ACC112 (cell line): ENCODE data around the gene F12.

ENCODE experiments used
- H2AFZ ChIP-seq: fragments of 200-600 bp; sonication (generic); one replicate; pipeline ENCODE4 v1.6.0; 2017; ENCODE audit warnings: antibody characterized with exemption, low read length; ENCODE audit not compliant: unreplicated experiment
- H3K27ac ChIP-seq: fragments of 200-600 bp; sonication (generic); 2 replicates; pipeline ENCODE4 v1.5.1; 2014; ENCODE audit warnings: low read depth, mild to moderate bottlenecking, antibody characterized with exemption, low read length, moderate library complexity
- H3K27me3 ChIP-seq: fragments of 200-600 bp; sonication (generic); 2 replicates; pipeline ENCODE4 v1.6.1; 2014; ENCODE audit warnings: mild to moderate bottlenecking, antibody characterized with exemption, low read length, moderate library complexity, mixed read lengths; ENCODE audit not compliant: insufficient read depth
- H3K36me3 ChIP-seq: fragments of 200-600 bp; sonication (generic); 2 replicates; pipeline ENCODE4 v1.6.1; 2016; ENCODE audit warnings: mild to moderate bottlenecking, antibody characterized with exemption, low read length, moderate library complexity, mixed read lengths; ENCODE audit not compliant: insufficient read depth
- H3K4me1 ChIP-seq: fragments of 200-600 bp; sonication (generic); one replicate; pipeline ENCODE4 v1.6.1; 2016; ENCODE audit warnings: low read length, mixed read lengths; ENCODE audit not compliant: insufficient read depth, unreplicated experiment, control insufficient read depth
- H3K4me3 ChIP-seq: fragments of 200-600 bp; sonication (generic); 2 replicates; pipeline ENCODE4 v1.5.1; 2014; ENCODE audit warnings: mild to moderate bottlenecking, low read depth, low read length
- H3K79me2 ChIP-seq: fragments of 200-600 bp; sonication (generic); one replicate; pipeline ENCODE4 v1.6.0; 2016; ENCODE audit warnings: low read length; ENCODE audit not compliant: control insufficient read depth, unreplicated experiment, insufficient read depth

F12 gene

DNA sequence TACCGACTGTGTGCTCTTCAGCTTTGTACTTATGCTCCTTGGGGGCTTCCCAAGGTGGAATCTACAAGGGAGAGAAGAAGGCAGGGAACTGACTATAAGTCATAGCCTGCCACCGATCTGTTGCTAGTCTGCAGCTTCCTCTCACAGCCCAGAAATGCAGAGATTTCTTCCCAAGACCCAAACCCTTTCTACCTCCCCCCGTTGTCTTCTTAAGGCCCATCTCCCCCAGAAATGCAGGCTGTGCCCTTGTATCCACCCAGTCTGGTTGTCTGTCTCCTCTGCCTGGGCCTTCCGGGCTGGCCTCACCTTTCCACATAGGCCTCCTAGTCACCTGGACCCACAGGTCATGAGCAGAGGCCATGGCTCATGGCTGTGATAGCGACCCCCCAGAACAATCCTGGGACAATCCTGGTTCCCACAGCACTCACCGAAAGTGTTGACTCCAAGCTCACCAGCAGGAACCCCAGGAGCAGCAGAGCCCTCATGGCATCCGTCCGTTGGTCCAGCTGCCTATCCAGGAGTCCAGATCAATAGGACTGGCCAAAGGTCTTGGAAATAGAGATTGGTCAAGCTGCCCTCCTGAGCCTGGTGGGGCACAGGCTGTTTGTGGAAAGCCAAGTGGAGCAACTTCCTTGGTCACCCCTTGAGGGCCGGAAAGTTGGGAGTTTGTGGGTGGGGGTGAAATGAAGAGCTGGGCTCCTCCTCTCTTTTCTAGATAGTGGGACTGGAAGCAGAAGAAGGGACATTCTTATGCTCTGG, at the start of gene F12:
F12 (minus strand) TSS at position 522 of the 759 bp plus-strand sequence; CDS start at position 485, 37 bp downstream.
- no peaks in the 10 kb centered on the region for H3K36me3 ChIP-seq
- no peaks in the 10 kb centered on the region for H3K79me2 ChIP-seq
- H3K27me3 ChIP-seq = no peaks in the 10 kb centered on the region; the same call in 1 of the 2 replicates
- no peak within 1 kb of the TSS for H2AFZ ChIP-seq
- H3K4me1 ChIP-seq = peaks cover 5% of the 10 kb centered on the region
- H3K4me3 ChIP-seq = no peak within 1 kb of the TSS
- H3K27ac ChIP-seq = no peak within 1 kb of the TSS

DNA sequence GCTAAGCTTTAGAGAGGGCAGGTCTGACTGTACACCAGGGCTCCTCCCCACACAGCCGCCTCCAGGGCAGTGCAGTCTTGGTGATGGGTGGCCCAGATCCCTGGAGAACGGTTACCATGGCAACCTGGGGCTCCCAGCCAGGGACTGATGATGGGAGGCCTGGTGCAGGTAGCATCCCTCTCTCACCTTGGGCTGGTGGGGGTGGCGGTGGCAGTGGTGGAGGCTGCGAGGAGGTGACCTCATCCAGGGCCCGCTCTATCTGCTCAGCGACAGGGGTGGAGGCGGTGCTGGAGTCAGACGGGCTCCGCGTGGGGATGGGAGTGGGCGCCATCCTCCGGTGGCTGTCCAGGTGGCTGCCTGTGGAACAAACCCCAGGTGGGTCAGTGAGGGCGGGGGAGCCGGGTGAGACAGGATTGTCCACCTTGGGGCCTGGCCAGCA, 49.6 kb upstream of the F12 start:
- no peaks in the 10 kb centered on the region for H3K79me2 ChIP-seq
- H3K27me3 ChIP-seq = no peaks in the 10 kb centered on the region
- H3K4me3 ChIP-seq = no peak overlapping the region
- H3K36me3 ChIP-seq = peaks cover 3% of the 10 kb centered on the region; the same call in 1 of the 2 replicates
- H3K4me1 ChIP-seq = peaks cover 13% of the 10 kb centered on the region
- no peak overlapping the region for H2AFZ ChIP-seq
- no peak overlapping the region for H3K27ac ChIP-seq

DNA sequence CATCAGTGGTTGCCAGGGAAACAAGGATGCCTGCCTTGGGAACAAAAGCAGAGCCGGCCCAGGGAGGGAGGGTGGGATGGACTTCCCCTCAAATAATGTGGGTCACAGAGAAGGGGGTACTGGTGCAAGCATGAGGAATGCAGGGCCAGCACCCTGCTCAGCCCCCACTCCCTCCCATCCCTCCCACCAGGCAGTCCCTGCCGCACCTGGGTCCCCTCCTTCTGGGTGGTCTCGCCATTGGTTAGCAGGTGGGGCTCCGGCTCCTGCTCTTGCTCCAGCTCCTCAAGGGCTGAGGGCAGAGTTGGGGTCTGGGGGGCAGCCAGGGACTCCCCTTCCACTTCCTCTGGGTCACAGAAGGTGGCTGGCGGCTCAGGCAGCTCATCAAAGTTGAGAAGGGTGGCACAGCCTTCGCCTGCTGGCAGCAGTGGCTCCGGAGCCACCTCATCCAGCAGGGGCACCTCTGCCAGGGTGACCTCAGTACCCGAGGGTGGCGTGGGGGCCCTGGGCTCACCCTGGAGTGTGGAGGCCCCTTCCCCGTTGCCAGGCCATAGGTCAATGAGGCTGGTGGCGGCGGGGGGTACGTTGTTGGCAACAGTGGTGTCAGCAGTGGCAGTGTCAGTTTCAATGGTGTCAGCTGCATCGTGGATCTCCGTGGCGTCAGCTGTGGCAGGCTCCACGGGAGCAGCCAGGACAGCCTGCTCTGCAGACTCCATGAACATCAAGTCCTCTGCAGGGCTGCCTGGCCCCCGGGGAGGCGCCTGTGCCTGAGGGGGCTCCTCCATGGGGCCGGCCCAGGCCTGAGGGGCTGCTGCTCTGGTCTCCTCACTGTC, 48.7 kb upstream of the F12 start:
- H3K4me1 ChIP-seq = peaks cover 16% of the 10 kb centered on the region
- peak overlapping the region; percentile 78 for H3K27ac ChIP-seq
- H3K36me3 ChIP-seq = peaks cover 3% of the 10 kb centered on the region; the same call in 1 of the 2 replicates
- H3K27me3 ChIP-seq = no peaks in the 10 kb centered on the region
- no peak overlapping the region for H3K4me3 ChIP-seq
- H3K79me2 ChIP-seq = no peaks in the 10 kb centered on the region
- no peak overlapping the region for H2AFZ ChIP-seq

DNA sequence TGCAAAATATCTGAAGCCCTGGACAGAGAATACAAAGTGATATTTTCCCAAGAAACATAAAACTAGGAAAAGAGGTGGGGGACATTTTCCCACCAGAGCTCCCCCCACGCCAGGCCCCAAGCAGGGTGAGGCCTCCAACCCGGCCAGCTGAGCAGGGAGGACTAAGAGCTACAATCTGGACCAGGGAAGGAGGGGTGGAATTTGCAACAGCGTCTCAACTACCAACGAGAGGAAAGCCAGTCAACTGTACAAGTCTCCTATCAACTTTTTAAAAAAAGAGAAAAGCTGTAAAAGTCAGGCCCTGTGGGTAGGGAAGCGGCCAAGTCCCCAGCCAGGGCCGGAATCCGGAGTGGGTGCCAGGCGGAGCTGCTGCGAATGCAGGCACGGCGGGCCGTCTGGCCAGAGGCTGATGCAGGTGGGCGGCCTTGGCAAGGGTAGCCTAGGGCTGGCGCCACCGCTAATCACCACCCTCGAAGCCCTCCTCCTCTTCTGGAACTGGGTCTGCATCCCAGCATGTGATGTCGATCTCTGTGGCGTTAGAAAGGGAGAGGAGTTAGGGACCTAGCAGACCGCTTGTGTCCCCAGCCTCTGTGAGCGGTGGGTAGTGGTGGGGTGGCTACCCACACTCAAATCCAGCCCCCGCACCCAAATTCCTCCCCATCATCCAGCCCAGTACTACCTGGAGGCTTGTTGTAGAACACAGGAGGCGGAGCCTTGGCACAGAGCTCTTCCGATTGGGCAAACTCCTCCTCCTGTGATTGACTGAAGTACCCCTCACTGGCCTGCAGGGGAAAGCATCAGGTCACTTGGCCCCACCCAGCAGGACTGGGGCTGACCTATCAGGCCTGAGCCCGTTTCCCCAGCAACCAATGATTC, 47.9 kb upstream of the F12 start:
- Histone ChIP-seq H3K79me2 (no peaks in the 10 kb centered on the region), H3K27me3 (no peaks in the 10 kb centered on the region), H3K4me3 (no peak overlapping the region), H3K4me1 (peaks cover 16% of the 10 kb centered on the region), H3K27ac (no peak overlapping the region), H3K36me3 (peaks cover 3% of the 10 kb centered on the region; the same call in 1 of the 2 replicates), H2AFZ (no peak overlapping the region)

DNA sequence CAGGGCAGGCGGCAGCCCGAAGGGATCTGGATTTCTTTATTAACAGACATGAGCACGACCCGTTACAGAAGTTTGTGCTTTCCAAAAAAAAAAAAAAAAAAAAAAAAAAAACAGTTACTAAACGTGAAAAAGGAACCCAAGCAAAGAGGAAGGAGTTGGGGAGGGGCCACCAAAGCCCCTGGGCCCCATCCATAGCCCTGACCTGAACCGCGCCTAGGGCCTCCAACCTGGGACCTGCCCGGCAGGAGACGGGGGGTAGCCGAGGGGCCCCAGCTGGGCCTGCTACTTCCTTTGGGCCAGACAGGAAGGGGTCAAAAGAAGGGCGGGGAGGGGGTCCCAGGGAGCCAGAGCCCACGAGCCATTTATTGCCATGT, 47.2 kb upstream of the F12 start:
- Histone ChIP-seq H3K4me3 (no peak overlapping the region), H3K4me1 (peaks cover 16% of the 10 kb centered on the region), H3K27ac (no peak overlapping the region), H3K27me3 (no peaks in the 10 kb centered on the region), H3K36me3 (peaks cover 3% of the 10 kb centered on the region; the same call in 1 of the 2 replicates), H2AFZ (no peak overlapping the region), H3K79me2 (no peaks in the 10 kb centered on the region)

DNA sequence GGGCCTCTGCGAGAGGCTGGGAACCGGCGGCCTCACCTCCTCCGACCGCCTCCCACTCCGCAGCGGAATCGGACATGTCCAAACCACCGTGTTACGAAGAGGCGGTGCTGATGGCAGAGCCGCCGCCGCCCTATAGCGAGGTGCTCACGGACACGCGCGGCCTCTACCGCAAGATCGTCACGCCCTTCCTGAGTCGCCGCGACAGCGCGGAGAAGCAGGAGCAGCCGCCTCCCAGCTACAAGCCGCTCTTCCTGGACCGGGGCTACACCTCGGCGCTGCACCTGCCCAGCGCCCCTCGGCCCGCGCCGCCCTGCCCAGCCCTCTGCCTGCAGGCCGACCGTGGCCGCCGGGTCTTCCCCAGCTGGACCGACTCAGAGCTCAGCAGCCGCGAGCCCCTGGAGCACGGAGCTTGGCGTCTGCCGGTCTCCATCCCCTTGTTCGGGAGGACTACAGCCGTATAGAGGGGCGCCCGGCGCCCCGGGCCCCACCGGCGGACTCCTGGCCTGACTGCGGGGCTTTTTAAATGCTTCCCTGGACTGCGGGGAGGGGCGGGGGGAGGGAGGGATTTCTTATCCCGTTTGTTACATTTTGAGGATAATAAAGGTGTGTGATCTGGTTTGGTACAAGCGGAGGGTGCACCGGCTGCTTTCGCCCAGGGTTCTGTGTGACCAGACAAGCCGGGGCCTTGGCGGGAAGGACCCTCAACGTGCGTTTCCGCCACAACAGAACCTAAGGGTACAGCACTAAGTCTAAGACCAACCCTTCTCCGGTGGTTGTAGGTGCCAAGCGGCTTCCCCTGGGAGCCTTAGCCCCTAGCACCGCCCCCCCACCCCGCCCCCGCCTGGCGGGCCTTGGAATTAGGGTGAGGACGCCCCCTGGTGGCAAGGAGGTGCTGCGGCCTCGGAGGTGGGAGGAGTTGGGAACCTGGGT, 46.6 kb upstream of the F12 start:
- no peaks in the 10 kb centered on the region for H3K27me3 ChIP-seq
- H3K4me3 ChIP-seq = peak overlapping the region; percentile 77
- H3K4me1 ChIP-seq = peaks cover 16% of the 10 kb centered on the region
- no peaks in the 10 kb centered on the region for H3K79me2 ChIP-seq
- no peak overlapping the region; the same call in 1 of the 2 replicates for H3K27ac ChIP-seq
- peaks cover 3% of the 10 kb centered on the region; the same call in 1 of the 2 replicates for H3K36me3 ChIP-seq
- no peak overlapping the region for H2AFZ ChIP-seq

DNA sequence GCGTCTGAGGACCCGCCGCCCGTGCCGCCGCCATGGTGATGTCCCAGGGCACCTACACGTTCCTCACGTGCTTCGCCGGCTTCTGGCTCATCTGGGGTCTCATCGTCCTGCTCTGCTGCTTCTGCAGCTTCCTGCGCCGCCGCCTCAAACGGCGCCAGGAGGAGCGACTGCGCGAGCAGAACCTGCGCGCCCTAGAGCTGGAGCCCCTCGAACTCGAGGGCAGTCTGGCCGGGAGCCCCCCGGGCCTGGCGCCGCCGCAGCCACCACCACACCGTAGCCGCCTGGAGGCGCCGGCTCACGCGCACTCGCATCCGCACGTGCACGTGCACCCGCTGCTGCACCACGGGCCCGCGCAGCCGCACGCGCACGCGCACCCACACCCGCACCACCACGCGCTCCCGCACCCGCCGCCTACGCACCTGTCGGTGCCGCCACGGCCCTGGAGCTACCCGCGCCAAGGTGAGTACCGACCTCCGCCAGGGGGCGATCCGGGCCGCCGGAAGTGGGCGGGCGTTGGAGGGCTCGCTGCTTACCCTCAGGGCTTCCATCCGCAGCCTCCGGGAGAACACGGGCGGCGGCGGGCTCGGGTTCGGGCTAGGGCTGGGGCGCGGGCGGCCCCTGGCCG, 45.8 kb upstream of the F12 start:
- peak overlapping the region; percentile 77 for H3K4me3 ChIP-seq
- no peaks in the 10 kb centered on the region for H3K27me3 ChIP-seq
- H3K36me3 ChIP-seq = peaks cover 3% of the 10 kb centered on the region; the same call in 1 of the 2 replicates
- H3K4me1 ChIP-seq = peaks cover 16% of the 10 kb centered on the region
- H3K79me2 ChIP-seq = no peaks in the 10 kb centered on the region
- no peak overlapping the region for H2AFZ ChIP-seq
- H3K27ac ChIP-seq = peak overlapping the region; percentile 49; the same call in 1 of the 2 replicates

DNA sequence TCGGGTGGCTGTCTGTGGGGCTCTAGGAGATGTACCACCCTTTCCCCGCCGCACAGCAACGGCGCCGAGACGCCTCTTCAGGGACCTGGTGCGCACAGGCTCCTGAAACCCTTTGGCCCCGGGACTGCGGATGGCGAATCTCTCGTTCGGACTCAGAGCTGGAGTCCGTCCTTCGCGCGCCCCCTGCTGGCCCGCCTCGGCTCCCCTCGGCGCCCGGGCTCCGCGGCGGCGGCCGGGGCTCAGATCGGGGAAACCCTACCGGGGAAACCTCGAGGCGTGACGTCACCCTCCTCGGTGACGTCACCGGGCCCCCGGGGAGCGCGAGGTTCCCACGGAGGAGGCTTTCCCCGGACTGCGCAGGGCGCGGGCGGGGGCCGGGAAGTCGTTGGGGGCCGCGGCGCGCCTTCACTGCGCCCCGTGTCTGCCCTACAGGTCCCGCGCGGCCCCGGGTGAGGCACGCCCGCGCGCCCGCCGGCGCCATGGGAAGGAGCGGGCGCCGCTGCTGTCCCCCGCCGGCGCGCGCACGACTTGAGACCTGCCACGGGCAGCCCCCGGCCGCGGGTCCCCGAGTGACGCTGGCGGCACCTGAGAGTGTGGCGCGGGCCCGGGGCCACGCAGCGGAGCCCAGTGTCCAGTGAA, 45.2 kb upstream of the F12 start:
- Histone ChIP-seq H2AFZ (no peak overlapping the region), H3K4me3 (peak overlapping the region; percentile 77), H3K4me1 (peaks cover 16% of the 10 kb centered on the region), H3K79me2 (peaks cover 4% of the 10 kb centered on the region), H3K36me3 (peaks cover 3% of the 10 kb centered on the region; the same call in 1 of the 2 replicates), H3K27me3 (no peaks in the 10 kb centered on the region), H3K27ac (peak overlapping the region; percentile 49; the same call in 1 of the 2 replicates)
